HepG2 (cell line): ENCODE results near the gene MAT2A. TPM values are rescaled to one million over a fixed set of nuclear protein-coding genes. Genes with fewer than 3 reads are reported as not detected.
A peak's percentile ranks its signal among the peaks of the same experiment; 100 is the strongest.

Experiments
- EP300 ChIP-seq, 3 experiments: sonication (generic) in 1 of 3; formaldehyde crosslinking in 1 of 3; IDR thresholded peaks; 2 replicates each; pipeline versions ENCODE4 v1.5.1 to v1.6.1; 2011 to 2020; ENCODE audit warnings: low read depth in 2 of 3, low read length in 2 of 3, borderline replicate concordance in 1 of 3, improper control_type of control experiment in 1 of 3, mild to moderate bottlenecking in 1 of 3, missing genetic modification reagents in 1 of 3, moderate library complexity in 1 of 3
- KAT7 ChIP-seq: IDR thresholded peaks from 2 replicates; pipeline ENCODE4 v1.6.1; 2018; ENCODE audit warnings: borderline replicate concordance, missing compliant biosample characterization
- PITX1 ChIP-seq: sonication (generic); formaldehyde crosslinking; IDR thresholded peaks from 2 replicates; pipeline ENCODE4 v1.5.1; 2020; ENCODE audit warnings: mild to moderate bottlenecking, missing genetic modification reagents
- PPARG ChIP-seq: conservative IDR thresholded peaks from 2 replicates; pipeline ENCODE4 v1.6.1; 2016; ENCODE audit warnings: missing biosample characterization, missing genetic modification reagents
- SOX5 ChIP-seq: IDR thresholded peaks from 2 replicates; pipeline ENCODE4 v1.6.1; 2016; ENCODE audit warnings: borderline replicate concordance
- SRF ChIP-seq: IDR thresholded peaks from 2 replicates; pipeline ENCODE4 v1.6.1; 2011; ENCODE audit warnings: mild to moderate bottlenecking, low read depth, low read length, moderate library complexity
- SRY ChIP-seq: sonication (generic); formaldehyde crosslinking; IDR thresholded peaks from 2 replicates; pipeline ENCODE4 v1.8.0; 2022; ENCODE audit warnings: mild to moderate bottlenecking, missing genetic modification reagents
- TCF7L2 ChIP-seq: IDR thresholded peaks from 2 replicates; pipeline ENCODE4 v1.6.1; 2011; ENCODE audit warnings: mild to moderate bottlenecking, low read depth, low read length, moderate library complexity
- ZMAT3 ChIP-seq: sonication (generic); formaldehyde crosslinking; conservative IDR thresholded peaks from 2 replicates; pipeline ENCODE4 v1.7.0; 2021; ENCODE audit warnings: missing genetic modification reagents
- ZNF136 ChIP-seq: sonication (generic); formaldehyde crosslinking; IDR thresholded peaks from 2 replicates; pipeline ENCODE4 v1.8.1; 2022; ENCODE audit warnings: low read depth, mild to moderate bottlenecking, moderate library complexity, missing genetic modification reagents
- ZNF256 ChIP-seq: sonication (generic); formaldehyde crosslinking; conservative IDR thresholded peaks from 2 replicates; pipeline ENCODE4 v1.4.0; 2020; ENCODE audit warnings: missing genetic modification reagents
- ZNF350 ChIP-seq: sonication (generic); formaldehyde crosslinking; IDR thresholded peaks from 2 replicates; pipeline ENCODE4 v1.4.0; 2020; ENCODE audit warnings: mild to moderate bottlenecking, low read depth, missing genetic modification reagents, borderline replicate concordance
- ZNF431 ChIP-seq: sonication (generic); formaldehyde crosslinking; IDR thresholded peaks from 2 replicates; pipeline ENCODE4 v1.9.0; 2022; ENCODE audit warnings: missing genetic modification reagents, low read depth, mild to moderate bottlenecking, borderline replicate concordance
- ZNF577 ChIP-seq: sonication (generic); formaldehyde crosslinking; IDR thresholded peaks from 2 replicates; pipeline ENCODE4 v1.4.0; 2020; ENCODE audit warnings: mild to moderate bottlenecking, low read depth, missing genetic modification reagents, borderline replicate concordance
- ZNF773 ChIP-seq: sonication (generic); formaldehyde crosslinking; IDR thresholded peaks from 2 replicates; pipeline ENCODE4 v1.4.0; 2020; ENCODE audit warnings: missing genetic modification reagents, borderline replicate concordance
- ZNF850 ChIP-seq: sonication (generic); formaldehyde crosslinking; conservative IDR thresholded peaks from 2 replicates; pipeline ENCODE4 v1.9.0; 2021; ENCODE audit warnings: mild to moderate bottlenecking, missing genetic modification reagents
- polyA plus RNA-seq, 8 experiments: library from polyadenylated mRNA; depleted of rRNA in 3 of 8; stranded (reverse) in 7 of 8; unstranded in 1 of 8; fragments of >200 nt; fragmentation: Illumina TruSeq in 4 of 8; extraction: Trizol in 4 of 8; gene quantifications; 2 replicates each; pipeline versions ENCODE4 v1.2.1 to v1.2.3, GENCODE V29; 2011 to 2016; ENCODE audit warnings: low read depth in 4 of 8, missing spikeins in 1 of 8, mixed read lengths in 1 of 8; ENCODE audit not compliant: insufficient read depth in 1 of 8
- total RNA-seq, 5 experiments: library from RNA; depleted of rRNA; stranded (reverse); fragments of >200 nt; fragmentation: Illumina TruSeq; extraction: Trizol; gene quantifications; 2 replicates each; pipeline ENCODE4 v1.2.3, GENCODE V29; 2016; ENCODE audit warnings: low read depth in 1 of 5
- TF ChIP-seq, protein P1 (sequence below): sonication (generic); formaldehyde crosslinking; IDR thresholded peaks from 2 replicates; pipeline ENCODE4 v1.4.0; 2020; ENCODE audit warnings: missing genetic modification reagents
- TF ChIP-seq, protein P2 (sequence below): sonication (generic); formaldehyde crosslinking; IDR thresholded peaks from 2 replicates; pipeline ENCODE4 v1.4.0; 2020; ENCODE audit warnings: missing genetic modification reagents, low read depth, mild to moderate bottlenecking, borderline replicate concordance
- TF ChIP-seq, protein P3 (sequence below), 2 experiments: sonication (generic) in 1 of 2; formaldehyde crosslinking in 1 of 2; IDR thresholded peaks; 2 replicates each; pipeline versions ENCODE4 v1.6.1 to v1.9.0; 2014 to 2022; ENCODE audit warnings: antibody characterized with exemption in 1 of 2, borderline replicate concordance in 1 of 2, inconsistent platforms in 1 of 2, low read depth in 1 of 2, missing genetic modification reagents in 1 of 2

MAT2A gene
- total and polyA plus RNA-seq, 2 of the 13 experiments (the other 11 are each of a cell fraction or from before 2014, with no cell fraction given): 155 to 331 TPM

DNA sequence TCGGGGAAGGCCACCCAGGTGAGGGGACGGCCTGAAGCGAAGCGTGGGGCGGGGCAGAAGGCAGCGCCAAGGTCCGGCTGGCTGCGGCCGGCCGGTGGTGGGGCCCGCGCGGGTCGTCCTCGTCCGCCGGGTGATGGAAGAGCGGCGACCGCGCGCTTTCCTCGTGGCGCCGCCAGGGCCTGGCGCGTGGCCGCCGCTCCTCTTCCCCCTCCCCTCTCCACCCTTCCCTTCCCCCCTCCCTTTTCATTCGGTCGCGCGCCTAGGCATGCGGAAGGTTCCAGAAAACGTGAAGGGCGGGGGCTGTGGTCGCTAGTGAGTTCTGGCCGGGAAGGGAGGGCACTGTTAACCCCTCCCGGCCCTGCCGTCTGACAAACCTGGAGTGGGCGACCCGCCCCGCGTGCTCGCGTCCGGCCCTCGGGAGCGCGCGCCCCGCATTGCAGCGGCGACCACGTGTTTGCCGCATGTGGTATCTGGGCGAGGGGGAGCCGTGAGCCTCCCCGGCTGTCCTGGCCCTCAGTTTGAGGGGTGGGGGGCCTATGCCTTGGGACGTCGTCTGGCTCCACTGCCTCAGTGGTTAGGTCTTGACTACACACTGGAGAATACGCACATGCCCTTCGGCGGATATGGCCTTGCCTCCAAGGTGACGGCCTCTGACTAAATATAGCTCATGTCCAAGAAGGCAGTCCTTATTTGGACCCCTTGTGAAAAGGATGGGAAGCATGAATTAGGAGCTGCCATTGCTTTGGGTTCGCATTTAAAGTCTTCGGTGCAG lies 579 bp downstream of the MAT2A start (continued):
- TF ChIP-seq ZNF350 (CRISPR knock-in tag): no peak; the same call in 1 of the 2 replicates
- TF ChIP-seq ZNF773: peak; percentile 72; the same call in 1 of the 2 replicates
- TF ChIP-seq SRF: 0 out of 2 replicates have a peak, but pooled peaks have one; percentile 2
- TF ChIP-seq SRY (CRISPR knock-in tag): no peak
- TF ChIP-seq, protein P1, sequence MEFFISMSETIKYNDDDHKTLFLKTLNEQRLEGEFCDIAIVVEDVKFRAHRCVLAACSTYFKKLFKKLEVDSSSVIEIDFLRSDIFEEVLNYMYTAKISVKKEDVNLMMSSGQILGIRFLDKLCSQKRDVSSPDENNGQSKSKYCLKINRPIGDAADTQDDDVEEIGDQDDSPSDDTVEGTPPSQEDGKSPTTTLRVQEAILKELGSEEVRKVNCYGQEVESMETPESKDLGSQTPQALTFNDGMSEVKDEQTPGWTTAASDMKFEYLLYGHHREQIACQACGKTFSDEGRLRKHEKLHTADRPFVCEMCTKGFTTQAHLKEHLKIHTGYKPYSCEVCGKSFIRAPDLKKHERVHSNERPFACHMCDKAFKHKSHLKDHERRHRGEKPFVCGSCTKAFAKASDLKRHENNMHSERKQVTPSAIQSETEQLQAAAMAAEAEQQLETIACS (CRISPR knock-in tag): peak; percentile 92
- no peak for TF ChIP-seq EP300 (IDR thresholded peaks at IDR 0.05; ENCODE audit: low read depth in 2 of 2, low read length in 2 of 2)
- TF ChIP-seq EP300 (CRISPR knock-in tag; IDR thresholded peaks at IDR 0.05; ENCODE audit: borderline replicate concordance): no peak
- TF ChIP-seq, protein P2, sequence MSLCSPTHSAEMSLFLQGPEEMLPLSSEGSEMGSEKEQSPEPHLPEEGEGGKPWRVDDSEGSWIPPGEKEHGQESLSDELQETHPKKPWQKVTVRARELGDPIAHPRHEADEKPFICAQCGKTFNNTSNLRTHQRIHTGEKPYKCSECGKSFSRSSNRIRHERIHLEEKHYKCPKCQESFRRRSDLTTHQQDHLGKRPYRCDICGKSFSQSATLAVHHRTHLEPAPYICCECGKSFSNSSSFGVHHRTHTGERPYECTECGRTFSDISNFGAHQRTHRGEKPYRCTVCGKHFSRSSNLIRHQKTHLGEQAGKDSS: peak; percentile 86; the same call in 1 of the 2 replicates
- TF ChIP-seq TCF7L2: no peak
- no peak for TF ChIP-seq SOX5 (CRISPR knock-in tag)
- no peak for TF ChIP-seq ZNF577 (CRISPR knock-in tag)
- TF ChIP-seq PPARG (CRISPR knock-in tag): no peak; the same call in 1 of the 2 replicates
- TF ChIP-seq ZNF850 (CRISPR knock-in tag): 0 out of 2 replicates have a peak, but pooled peaks have one; percentile 6
- peak; percentile 57; the same call in 1 of the 2 replicates for TF ChIP-seq ZMAT3
- peak; percentile 85 for TF ChIP-seq ZNF431 (CRISPR knock-in tag)
- TF ChIP-seq KAT7: no peak
- TF ChIP-seq PITX1 (CRISPR knock-in tag): peak; percentile 31; the same call in 1 of the 2 replicates
- no peak for TF ChIP-seq ZNF136 (CRISPR knock-in tag)
- TF ChIP-seq ZNF256 (CRISPR knock-in tag): peak; percentile 83; the same call in 1 of the 2 replicates
- TF ChIP-seq, protein P3, sequence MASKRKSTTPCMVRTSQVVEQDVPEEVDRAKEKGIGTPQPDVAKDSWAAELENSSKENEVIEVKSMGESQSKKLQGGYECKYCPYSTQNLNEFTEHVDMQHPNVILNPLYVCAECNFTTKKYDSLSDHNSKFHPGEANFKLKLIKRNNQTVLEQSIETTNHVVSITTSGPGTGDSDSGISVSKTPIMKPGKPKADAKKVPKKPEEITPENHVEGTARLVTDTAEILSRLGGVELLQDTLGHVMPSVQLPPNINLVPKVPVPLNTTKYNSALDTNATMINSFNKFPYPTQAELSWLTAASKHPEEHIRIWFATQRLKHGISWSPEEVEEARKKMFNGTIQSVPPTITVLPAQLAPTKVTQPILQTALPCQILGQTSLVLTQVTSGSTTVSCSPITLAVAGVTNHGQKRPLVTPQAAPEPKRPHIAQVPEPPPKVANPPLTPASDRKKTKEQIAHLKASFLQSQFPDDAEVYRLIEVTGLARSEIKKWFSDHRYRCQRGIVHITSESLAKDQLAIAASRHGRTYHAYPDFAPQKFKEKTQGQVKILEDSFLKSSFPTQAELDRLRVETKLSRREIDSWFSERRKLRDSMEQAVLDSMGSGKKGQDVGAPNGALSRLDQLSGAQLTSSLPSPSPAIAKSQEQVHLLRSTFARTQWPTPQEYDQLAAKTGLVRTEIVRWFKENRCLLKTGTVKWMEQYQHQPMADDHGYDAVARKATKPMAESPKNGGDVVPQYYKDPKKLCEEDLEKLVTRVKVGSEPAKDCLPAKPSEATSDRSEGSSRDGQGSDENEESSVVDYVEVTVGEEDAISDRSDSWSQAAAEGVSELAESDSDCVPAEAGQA (IDR thresholded peaks at IDR 0.05; ENCODE audit: low read depth): no peak
- TF ChIP-seq, protein P3 (CRISPR knock-in tag; IDR thresholded peaks at IDR 0.05; ENCODE audit: borderline replicate concordance): peak; percentile 18; the same call in 1 of the 2 replicates
